Panc1 (cell line): ENCODE data around the gene LRRFIP1. TPM values are rescaled to one million over a fixed set of nuclear protein-coding genes. Genes with fewer than 3 reads are reported as not detected.

ENCODE experiments used
- ATAC-seq: fragments of 200-7000 bp; cut with Tn5 transposase; 2 replicates; pipeline ENCODE4 v1.9.1; 2020; ENCODE audit warnings: mild to moderate bottlenecking, moderate library complexity
- BruUV-seq: library from RNA; stranded (reverse); fragments of 400-500 nt; replicated peaks from 2 replicates; lab custom pipeline; 2021; lab: Mats Ljungman, UMichigan
- CTCF ChIA-PET: fragments of 300-600 bp; sonication (Branson Sonifier 250); formaldehyde crosslinking; loops from one replicate; lab custom pipeline; 2022; ENCODE audit warnings: antibody characterized with exemption; lab: Charles Lee
- POLR2A ChIA-PET: fragments of 300-600 bp; sonication (Branson Sonifier 250); formaldehyde crosslinking; loops from one replicate; lab custom pipeline; 2022; ENCODE audit warnings: antibody characterized with exemption; lab: Charles Lee
- DNase-seq: peaks from one replicate; pipeline ENCODE4 v3.0.0-alpha.2; 2010; ENCODE audit warnings: low read depth, low spot score
- H3K27ac ChIP-seq: 2 replicates; pipeline ENCODE4 v1.5.1; 2011; ENCODE audit warnings: mild to moderate bottlenecking, low read length, inconsistent platforms
- H3K27me3 ChIP-seq: fragments of 200-500 bp; sonication (Bioruptor generic); 2 replicates; pipeline ENCODE4 v1.6.0; 2014; ENCODE audit warnings: low read length, inconsistent platforms; ENCODE audit not compliant: control insufficient read depth, insufficient read depth
- H3K36me3 ChIP-seq: fragments of 200-500 bp; sonication (Bioruptor generic); 2 replicates; pipeline ENCODE4 v1.5.1; 2014; ENCODE audit warnings: inconsistent platforms, mild to moderate bottlenecking, low read length, moderate library complexity; ENCODE audit not compliant: control insufficient read depth, insufficient read depth
- H3K4me1 ChIP-seq: 2 replicates; pipeline ENCODE4 v1.5.1; 2011; ENCODE audit warnings: inconsistent platforms, mild to moderate bottlenecking, low read length, moderate library complexity; ENCODE audit not compliant: control insufficient read depth, insufficient read depth
- H3K4me3 ChIP-seq, 2 experiments: 2 replicates each; pipeline ENCODE4 v1.5.1; 2011 to 2012; ENCODE audit warnings: low read depth in 2 of 2, low read length in 2 of 2, mild to moderate bottlenecking in 2 of 2, inconsistent platforms in 1 of 2, moderate library complexity in 1 of 2
- H3K9me3 ChIP-seq: fragments of 200-500 bp; sonication (Bioruptor generic); 2 replicates; pipeline ENCODE4 v1.5.1; 2014; ENCODE audit warnings: low read depth, mild to moderate bottlenecking, inconsistent platforms, low read length, moderate library complexity; ENCODE audit not compliant: control insufficient read depth, insufficient read depth
- POLR2AphosphoS5 ChIP-seq: IDR thresholded peaks from 2 replicates; pipeline ENCODE4 v1.6.1; 2012; ENCODE audit warnings: mild to moderate bottlenecking, low read depth, low read length, moderate library complexity
- REST ChIP-seq, 2 experiments: IDR thresholded peaks; 2 replicates each; pipeline ENCODE4 v1.6.1; 2011 to 2012; ENCODE audit warnings: low read depth in 2 of 2, control low read depth in 1 of 2, low read length in 1 of 2, mild to moderate bottlenecking in 1 of 2, moderate library complexity in 1 of 2; ENCODE audit not compliant: insufficient read depth in 1 of 2
- SIN3A ChIP-seq: IDR thresholded peaks from 2 replicates; pipeline ENCODE4 v1.6.1; 2012; ENCODE audit warnings: low read depth, mild to moderate bottlenecking, low read length, moderate library complexity, borderline replicate concordance; ENCODE audit not compliant: insufficient read depth
- TCF7L2 ChIP-seq: IDR thresholded peaks from 2 replicates; pipeline ENCODE4 v1.6.1; 2011; ENCODE audit warnings: mild to moderate bottlenecking, low read depth, low read length, inconsistent platforms
- in situ Hi-C: cut with HindIII; loops from 2 replicates; pipeline ENCODE4 v1.10.0; 2016; ENCODE audit warnings: low sequenced_read_pairs, low pct_unique_long_range_greater_than_20kb
- intact Hi-C: fragments of 100-400 bp; cut with micrococcal nuclease; formaldehyde crosslinking; loops from one replicate; pipeline ENCODE4 v1.10.0; 2022; ENCODE audit not compliant: unreplicated experiment
- total RNA-seq: library from RNA; stranded (reverse); gene quantifications from one replicate; pipeline ENCODE4 v1.2.1, GENCODE V29; 2021; ENCODE audit not compliant: unreplicated experiment
- TF ChIP-seq, protein P1 (sequence below): fragments of 450-650 bp; IDR thresholded peaks from 2 replicates; pipeline ENCODE4 v1.5.1; 2017; ENCODE audit warnings: mild to moderate bottlenecking

The LRRFIP1 gene
- total RNA-seq, 1 experiment from 2014 or later, result 121 TPM

GRCh38 chr2:237614151-237614720 lies 13.2 kb upstream of the LRRFIP1 start:
- ChIA-PET POLR2A (no interaction called here), CTCF (no interaction called here)
- no peaks in the 10 kb centered on the region for H3K36me3 ChIP-seq
- H3K27ac ChIP-seq, result no peak overlapping the region
- no peaks in the 10 kb centered on the region for H3K27me3 ChIP-seq
- ATAC-seq, result peak; percentile 83
- H3K9me3 ChIP-seq, result no peaks in the 10 kb centered on the region
- no TSS peak for BruUV-seq
- intact Hi-C loops (no loop called here), in situ Hi-C loops (no loop called here)
- H3K4me1 ChIP-seq, result no peaks in the 10 kb centered on the region
- H3K4me3 ChIP-seq, result no peak overlapping the region
- TF ChIP-seq TCF7L2 (peak; percentile 28; the same call in 1 of the 2 replicates), REST (IDR thresholded peaks at IDR 0.05; ENCODE audit: insufficient read depth in 1 of 2, low read depth in 2 of 2, low read length in 1 of 2) (no peak), SIN3A (no peak), POLR2AphosphoS5 (no peak)
- TF ChIP-seq, protein P1, sequence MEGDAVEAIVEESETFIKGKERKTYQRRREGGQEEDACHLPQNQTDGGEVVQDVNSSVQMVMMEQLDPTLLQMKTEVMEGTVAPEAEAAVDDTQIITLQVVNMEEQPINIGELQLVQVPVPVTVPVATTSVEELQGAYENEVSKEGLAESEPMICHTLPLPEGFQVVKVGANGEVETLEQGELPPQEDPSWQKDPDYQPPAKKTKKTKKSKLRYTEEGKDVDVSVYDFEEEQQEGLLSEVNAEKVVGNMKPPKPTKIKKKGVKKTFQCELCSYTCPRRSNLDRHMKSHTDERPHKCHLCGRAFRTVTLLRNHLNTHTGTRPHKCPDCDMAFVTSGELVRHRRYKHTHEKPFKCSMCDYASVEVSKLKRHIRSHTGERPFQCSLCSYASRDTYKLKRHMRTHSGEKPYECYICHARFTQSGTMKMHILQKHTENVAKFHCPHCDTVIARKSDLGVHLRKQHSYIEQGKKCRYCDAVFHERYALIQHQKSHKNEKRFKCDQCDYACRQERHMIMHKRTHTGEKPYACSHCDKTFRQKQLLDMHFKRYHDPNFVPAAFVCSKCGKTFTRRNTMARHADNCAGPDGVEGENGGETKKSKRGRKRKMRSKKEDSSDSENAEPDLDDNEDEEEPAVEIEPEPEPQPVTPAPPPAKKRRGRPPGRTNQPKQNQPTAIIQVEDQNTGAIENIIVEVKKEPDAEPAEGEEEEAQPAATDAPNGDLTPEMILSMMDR, result no peak
- DNase-seq, result no peak

- no peak for TF ChIP-seq TCF7L2
- TF ChIP-seq SIN3A, result no peak
- TF ChIP-seq, protein P1, result no peak
- no peak for TF ChIP-seq POLR2AphosphoS5
- in situ Hi-C loops (no loop called here), intact Hi-C loops (no loop called here)
- Histone ChIP-seq H3K9me3 (no peaks in the 10 kb centered on the region), H3K27me3 (no peaks in the 10 kb centered on the region), H3K4me3 (no peak overlapping the region), H3K27ac (no peak overlapping the region), H3K4me1 (no peaks in the 10 kb centered on the region), H3K36me3 (no peaks in the 10 kb centered on the region)
- DNase-seq (no peak), ATAC-seq (no peak)
- BruUV-seq, result no TSS peak
- ChIA-PET POLR2A (no interaction called here), CTCF (no interaction called here)
These were observed 11.6 kb upstream of the LRRFIP1 start for GRCh38 chr2:237615631-237616249.
